Measurements from ENCODE around the gene C1QTNF8.

The C1QTNF8 gene, protein sequence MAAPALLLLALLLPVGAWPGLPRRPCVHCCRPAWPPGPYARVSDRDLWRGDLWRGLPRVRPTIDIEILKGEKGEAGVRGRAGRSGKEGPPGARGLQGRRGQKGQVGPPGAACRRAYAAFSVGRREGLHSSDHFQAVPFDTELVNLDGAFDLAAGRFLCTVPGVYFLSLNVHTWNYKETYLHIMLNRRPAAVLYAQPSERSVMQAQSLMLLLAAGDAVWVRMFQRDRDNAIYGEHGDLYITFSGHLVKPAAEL

DNA sequence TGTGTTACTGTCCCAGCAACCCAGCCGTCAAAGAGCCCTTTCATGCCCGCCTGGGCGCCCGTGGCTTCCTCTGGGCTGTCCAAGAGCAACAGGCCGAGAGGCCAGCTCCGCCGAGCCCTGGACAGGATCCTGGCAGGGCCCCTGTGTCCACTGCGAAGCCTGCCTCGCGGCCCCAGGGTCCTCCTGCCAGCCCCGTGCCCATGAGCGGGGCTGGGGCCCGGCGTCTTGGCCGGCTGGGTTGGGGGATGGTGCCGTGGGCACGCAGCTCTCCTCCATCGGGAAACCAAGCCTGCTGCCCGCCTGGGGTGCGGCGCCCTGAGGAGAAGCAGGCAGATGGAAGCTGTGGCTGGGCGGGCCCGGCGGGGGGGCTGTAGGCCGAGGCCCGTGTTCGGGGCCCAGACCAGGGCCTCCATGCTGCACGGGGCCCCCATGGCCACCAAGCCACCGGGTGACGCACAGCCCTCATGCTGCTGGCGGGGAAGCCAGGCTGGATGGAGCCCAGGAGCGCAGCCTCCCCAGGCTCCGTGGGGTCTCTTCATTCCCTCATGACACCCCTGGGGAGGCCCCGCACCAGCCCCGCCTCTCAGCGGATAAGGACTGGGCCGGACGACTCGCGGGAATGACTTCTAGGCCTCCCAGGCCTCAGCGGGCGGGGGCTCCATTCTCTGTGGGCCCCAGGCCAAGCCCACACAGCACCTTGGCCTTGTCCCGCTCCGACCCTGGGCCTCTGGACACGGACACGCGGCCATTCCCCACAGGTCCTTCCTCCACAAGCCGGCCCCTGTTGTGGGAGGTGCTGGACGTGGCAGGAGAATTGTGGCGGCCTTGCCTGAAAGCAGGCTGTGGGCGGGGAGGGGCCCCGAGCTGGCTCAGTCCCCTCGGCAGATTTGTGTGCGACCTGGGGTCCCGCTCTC lies at the start of gene C1QTNF8:
C1QTNF8 (minus strand) TSS at position 76 of the 914 bp plus-strand sequence. CDS start 1,322 bp downstream, outside the sequence.
- no peak for DNase-seq

DNA sequence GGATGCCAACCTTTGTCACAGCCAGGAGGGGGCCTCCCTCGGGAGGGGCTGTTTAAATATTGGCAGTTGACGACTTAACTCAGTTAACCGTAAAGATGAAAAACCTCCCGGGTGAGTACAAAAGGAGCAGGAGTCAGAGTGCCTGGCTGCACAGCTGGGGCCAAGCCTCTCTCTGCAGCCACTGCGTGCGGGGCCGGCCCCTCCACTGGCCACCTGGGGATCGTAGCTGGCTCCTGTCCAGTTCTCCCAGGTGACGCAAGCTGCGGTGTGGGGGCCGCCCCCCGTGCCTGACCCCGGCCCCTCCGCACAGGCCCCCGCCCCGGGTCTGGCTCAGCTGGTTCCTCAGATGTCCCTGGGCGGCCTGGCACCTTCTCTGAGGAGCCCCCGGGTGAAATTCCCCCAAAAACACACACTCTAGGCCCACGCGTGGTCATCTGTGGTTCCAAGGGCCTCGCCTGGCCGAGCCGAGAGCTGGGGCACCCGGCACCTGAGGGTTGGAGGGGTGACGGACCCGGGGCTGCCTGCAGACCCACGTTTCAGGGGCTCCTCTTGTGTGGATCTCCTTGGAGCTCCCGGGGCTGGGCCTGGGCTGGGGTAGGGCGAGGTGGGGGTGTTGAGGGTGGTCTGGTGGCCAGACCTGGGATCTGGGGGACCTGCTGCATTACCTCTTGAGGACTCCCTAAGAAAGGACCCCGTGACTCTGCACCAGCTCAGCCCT lies 49.5 kb upstream of the C1QTNF8 start:
- DNase-seq, result no peak

GRCh38 chr16:1144476-1145382 lies 48.7 kb upstream of the C1QTNF8 start:
- no peak for DNase-seq

- no peak for DNase-seq
Observed at GRCh38 chr16:1143761-1144450, 47.9 kb upstream of the C1QTNF8 start.

DNA sequence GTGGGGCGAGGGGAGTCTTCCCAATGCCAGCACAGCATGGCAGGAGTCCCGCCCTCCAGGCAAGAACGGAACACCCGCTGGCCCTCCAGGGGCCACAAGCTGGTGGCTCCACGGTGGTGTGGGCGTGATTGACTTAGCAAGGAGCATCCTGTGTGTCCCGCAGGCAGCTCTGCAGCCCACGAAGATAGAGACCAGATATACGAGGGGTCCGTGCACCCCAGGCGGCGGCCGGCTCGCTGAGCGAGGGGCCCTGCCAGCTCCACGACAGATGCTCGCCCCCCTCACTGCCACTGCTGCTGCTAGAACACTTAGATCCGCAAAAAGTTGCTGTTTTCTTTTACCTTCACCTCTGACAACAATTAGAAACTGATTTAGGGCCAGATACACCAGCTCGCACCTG lies 46.9 kb upstream of the C1QTNF8 start:
- no peak for DNase-seq

DNA sequence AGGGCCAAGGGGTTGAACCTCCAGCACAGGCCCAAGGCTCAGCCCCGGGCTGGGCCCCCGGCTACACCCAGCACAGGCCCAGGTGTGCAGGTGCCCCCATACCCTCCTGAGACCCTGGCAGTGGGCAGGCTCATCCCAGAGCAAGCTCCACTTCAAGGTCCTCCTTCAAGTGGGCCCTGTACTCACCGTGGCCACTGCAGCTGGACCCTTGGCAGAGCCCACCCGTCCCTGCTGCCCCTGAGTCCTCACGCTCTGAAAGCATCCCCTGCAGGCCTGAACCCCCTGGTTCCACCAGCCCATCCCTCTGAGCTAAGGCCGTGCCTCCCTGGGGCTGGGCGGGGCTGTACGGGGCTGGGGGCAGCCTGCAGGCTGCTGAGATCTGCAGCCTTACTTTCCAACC lies 45.7 kb upstream of the C1QTNF8 start:
- DNase-seq, result no peak

DNA sequence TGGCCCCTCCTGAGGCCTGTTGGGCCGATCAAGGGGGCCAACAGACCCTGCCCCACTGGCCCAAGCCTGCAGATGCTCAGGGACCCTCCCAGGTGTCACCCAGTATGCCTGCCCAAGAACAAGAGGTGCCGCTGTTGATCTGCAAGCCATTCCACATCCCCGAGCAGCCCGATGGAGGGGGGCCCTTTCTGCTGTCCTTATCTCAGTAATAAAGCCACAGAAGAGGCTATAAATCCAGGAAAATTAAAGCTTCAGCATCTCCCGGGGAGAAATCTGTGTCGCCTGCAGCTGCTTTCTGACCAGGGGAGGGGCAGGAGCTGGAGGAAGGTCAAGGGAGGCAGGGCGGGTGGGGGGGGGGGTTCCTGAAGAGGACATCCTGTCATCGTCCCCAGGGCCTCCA lies 45.1 kb upstream of the C1QTNF8 start:
- DNase-seq, result no peak

DNA sequence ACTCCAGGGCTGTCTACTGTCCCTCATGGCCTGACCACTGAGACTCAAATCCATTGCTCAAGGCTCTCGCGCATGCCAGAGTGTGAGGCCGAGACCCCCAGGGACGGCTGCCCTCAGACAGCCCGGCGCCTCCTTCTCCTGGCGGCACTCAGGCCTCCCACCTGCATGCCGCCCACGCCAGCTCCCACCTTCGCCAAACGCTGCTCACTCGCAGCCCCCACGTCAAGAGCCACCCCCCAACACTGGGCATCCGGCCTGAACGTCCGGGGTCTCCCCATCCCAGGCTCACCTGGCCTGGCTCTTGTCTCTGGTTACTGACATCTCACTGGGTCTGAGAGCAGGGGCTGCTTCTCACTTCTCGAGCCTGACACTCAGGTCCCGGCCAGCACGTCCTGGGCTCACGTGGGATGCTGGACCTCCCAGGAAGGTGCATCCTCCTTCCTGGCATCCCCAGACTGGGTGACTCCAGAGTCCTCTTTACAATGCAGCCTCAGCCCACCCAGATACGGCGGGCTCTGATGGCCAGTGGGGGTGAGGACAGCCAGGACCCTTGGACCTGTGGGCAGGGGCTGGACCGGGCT lies 44.6 kb upstream of the C1QTNF8 start:
- DNase-seq, result no peak

DNA sequence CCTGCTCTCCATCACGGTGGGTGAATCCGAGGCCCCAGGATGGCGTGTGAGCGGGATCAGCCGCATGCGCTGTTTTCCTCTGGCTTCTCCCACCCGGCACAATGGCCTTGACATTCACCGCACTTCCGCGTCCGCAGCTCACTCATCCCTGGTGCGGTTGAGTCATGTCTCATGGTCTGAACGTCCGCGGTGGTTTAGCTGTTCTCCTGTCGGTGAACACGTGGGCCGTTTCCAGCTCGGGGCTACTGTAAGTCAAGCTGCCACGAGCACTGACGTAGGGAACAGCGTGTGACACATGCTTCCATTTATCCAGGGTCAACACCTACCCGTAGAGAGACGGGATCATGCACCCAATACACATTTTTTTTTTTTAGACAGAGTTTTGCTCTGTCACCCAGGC lies 41.6 kb upstream of the C1QTNF8 start:
- no peak for DNase-seq

DNA sequence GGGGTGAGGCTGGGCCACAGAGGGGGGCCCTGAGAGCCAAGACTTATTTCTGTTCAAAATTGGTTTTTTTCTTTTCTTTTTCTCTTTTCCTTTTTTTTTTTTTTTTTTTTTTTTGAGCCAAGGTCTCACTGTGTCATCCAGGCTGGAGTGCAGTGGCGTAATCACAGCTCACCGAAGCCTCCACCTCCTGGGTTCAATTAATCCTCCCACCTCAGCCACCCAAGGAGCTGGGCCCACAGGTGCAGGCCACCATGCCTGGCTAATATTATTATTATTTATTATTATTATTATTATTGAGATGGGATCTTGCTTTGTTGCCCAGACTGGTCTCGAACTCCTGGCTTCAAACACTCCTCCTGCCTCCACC lies 39.4 kb upstream of the C1QTNF8 start:
- DNase-seq, result no peak

- no peak for DNase-seq
Observed at GRCh38 chr16:1134776-1135458, 38.9 kb upstream of the C1QTNF8 start.

GRCh38 chr16:1133810-1134520 lies 37.9 kb upstream of the C1QTNF8 start:
- no peak for DNase-seq

DNA sequence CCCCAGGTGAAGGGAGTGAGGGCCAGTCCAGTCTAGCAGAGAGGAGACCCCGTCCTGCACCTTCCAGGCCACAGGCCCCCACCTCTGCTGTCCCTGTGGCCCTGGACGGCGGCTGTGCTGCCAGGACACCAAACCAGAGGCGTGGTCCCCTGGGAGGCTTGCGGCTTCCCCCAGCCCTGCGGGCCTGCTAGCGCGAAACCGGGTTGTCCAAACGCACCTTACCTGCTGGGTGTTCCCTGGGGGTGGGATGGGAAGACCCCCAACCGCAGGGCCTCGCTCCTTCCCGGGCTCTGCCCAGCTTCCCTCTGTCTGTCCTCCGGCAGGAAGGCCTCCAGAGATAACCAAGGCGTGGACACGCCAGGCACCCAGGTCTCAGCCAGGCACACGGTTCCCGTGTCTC lies 37.2 kb upstream of the C1QTNF8 start:
- no peak for DNase-seq

GRCh38 chr16:1132431-1132830 lies 36.4 kb upstream of the C1QTNF8 start:
- no peak for DNase-seq

DNA sequence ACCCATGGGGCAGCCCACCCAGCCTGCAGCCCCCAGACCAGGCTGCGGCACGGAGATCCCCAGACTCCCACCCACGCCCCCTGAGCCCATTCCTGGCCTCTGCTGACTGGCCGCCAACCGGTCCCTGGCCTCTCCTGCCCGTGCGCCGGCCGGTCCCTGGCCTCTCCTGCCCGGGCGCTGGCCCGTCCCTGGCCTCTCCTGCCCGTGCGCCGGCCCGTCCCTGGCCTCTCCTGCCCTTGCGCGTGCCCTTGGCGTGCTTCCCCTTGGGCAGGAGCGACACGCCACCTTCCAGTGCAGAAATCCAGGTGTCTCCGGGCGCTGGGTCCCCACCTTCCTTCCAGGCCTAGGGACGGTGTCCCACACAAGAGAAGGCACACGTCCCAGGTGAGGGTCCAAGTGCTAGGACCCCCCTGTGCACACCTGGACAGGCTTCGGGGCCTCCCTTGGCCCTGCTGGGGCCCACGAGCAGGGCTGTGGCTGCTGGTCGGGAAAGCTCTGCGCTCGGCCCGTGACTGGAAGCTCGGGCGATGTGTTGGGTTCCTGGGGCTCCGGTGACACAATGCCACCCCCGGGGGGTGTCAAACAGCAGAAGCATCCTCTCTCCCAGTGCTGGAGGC lies 35.4 kb upstream of the C1QTNF8 start:
- DNase-seq, result no peak

GRCh38 chr16:1130382-1130781 lies 34.3 kb upstream of the C1QTNF8 start:
- DNase-seq, result no peak

DNA sequence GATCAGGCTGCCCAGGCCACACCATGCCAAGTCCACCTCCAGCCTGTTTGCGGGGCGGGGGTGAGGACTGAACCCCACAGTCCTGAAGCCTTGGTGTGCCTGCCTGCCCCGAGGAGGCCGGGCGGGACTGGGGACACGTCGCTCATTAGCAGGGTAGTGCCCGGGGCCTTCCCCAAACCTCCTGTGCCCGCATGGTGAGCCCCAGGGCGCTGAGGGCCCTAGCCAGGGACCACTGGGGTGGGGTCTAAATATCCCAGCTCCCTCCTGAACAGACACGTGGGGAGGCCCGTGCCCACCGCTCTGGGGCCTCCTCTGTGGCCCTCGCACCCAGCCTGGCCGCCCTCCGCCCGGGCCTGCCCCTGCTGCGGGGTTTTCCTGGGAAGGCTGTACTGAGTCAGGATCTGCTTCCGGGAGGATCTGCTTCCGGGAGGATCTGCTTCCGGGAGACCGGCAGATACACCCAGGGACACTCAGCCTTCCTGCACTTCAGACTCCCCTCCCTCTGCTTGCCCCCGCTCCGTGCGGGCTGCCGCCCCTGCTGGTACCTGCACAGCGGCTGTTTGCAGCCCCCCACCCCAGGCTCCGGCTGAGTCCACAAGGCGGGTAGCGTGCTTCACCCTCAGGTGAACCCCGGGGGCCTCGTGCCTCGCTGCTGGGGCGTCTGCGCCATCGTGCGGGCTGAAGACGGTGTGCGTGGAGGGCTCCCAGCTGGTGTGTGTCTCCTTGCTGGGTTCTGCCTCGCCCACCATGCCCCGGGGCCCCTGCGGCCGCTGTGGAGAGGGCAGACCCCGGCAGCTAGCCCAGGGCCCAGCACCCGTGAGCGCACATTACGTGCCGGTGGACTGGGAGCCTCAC lies 33.3 kb upstream of the C1QTNF8 start:
- no peak for DNase-seq

- no peak for DNase-seq
Observed at GRCh38 chr16:1127971-1128715, 32.1 kb upstream of the C1QTNF8 start.
